Type B pancreatic cell (in vitro differentiated cells): ENCODE data around the gene SCFD2. TPM values are rescaled to one million over a fixed set of nuclear protein-coding genes. Genes with fewer than 3 reads are reported as not detected.

Experiments used
- DNase-seq: peaks from one replicate; pipeline ENCODE4 v3.0.0; 2021; ENCODE audit warnings: mixed read lengths; ENCODE audit not compliant: unreplicated experiment; ENCODE audit errors: extremely low spot score
- H3K27ac Mint-ChIP-seq: 2 replicates; pipeline ENCODE4 v1.8.0; 2021; ENCODE audit warnings: mild to moderate bottlenecking, mixed read lengths
- H3K27me3 Mint-ChIP-seq: 2 replicates; pipeline ENCODE4 v1.8.0; 2021; ENCODE audit warnings: mixed read lengths
- H3K36me3 Mint-ChIP-seq: 2 replicates; pipeline ENCODE4 v1.8.0; 2021; ENCODE audit warnings: mixed read lengths
- H3K4me1 Mint-ChIP-seq: one replicate; pipeline ENCODE4 v1.8.0; 2021; ENCODE audit warnings: mixed read lengths; ENCODE audit not compliant: unreplicated experiment
- H3K4me3 Mint-ChIP-seq: 2 replicates; pipeline ENCODE4 v1.8.0; 2021; ENCODE audit warnings: mild to moderate bottlenecking, mixed read lengths
- H3K9me3 Mint-ChIP-seq: 2 replicates; pipeline ENCODE4 v1.8.0; 2021; ENCODE audit warnings: mixed read lengths
- total RNA-seq: library from RNA; stranded (reverse); gene quantifications from 2 replicates; pipeline ENCODE4 v1.2.1, GENCODE V29; 2021; ENCODE audit warnings: low replicate concordance
- TF ChIP-seq, protein P1 (sequence below): fragments of 200-600 bp; sonication (generic); conservative IDR thresholded peaks from 2 replicates; pipeline ENCODE4 v1.5.0; 2021; ENCODE audit warnings: antibody characterized with exemption, mild to moderate bottlenecking

Gene SCFD2
- total RNA-seq, 1 donor from 2014 or later: 11.2 TPM

DNA sequence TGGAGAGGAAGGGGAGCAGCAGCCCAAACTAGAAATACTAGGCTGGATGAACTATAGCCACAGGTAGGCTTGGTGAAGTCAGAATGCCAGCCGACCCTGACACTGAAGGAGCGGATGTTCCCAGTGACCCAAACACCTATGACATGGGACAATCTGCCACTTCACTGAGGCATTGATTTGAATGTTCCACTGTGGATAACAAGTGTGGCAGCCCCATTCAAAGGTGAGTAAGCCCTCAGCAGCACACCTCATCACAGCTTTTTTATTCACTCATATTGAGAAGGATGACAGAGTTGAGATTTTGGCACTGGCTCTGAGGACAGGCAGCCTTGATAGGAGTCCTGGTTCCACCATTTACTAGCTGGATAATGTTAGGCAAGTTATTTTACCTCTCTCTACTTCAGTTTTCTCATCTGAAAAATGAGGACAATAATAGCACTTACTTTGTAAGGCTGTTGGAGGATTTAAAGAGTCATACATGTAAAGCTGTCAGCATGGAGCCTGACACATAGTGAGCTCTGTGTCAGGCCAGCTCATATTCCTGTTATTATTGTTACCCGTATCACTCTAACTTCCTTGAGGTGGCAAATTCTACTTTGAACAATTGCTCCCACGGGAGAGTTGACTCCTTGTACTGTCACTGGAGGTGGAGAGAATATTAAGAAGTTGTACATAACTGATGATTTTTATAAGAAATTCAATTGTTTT, 389.2 kb downstream of the SCFD2 start:
- H3K27ac Mint-ChIP-seq: no peak overlapping the region
- peaks cover 24% of the 10 kb centered on the region for H3K4me1 Mint-ChIP-seq
- DNase-seq: no peak
- H3K36me3 Mint-ChIP-seq: no peaks in the 10 kb centered on the region
- H3K9me3 Mint-ChIP-seq: no peaks in the 10 kb centered on the region
- H3K27me3 Mint-ChIP-seq: no peaks in the 10 kb centered on the region
- H3K4me3 Mint-ChIP-seq: no peak overlapping the region
- TF ChIP-seq, protein P1, sequence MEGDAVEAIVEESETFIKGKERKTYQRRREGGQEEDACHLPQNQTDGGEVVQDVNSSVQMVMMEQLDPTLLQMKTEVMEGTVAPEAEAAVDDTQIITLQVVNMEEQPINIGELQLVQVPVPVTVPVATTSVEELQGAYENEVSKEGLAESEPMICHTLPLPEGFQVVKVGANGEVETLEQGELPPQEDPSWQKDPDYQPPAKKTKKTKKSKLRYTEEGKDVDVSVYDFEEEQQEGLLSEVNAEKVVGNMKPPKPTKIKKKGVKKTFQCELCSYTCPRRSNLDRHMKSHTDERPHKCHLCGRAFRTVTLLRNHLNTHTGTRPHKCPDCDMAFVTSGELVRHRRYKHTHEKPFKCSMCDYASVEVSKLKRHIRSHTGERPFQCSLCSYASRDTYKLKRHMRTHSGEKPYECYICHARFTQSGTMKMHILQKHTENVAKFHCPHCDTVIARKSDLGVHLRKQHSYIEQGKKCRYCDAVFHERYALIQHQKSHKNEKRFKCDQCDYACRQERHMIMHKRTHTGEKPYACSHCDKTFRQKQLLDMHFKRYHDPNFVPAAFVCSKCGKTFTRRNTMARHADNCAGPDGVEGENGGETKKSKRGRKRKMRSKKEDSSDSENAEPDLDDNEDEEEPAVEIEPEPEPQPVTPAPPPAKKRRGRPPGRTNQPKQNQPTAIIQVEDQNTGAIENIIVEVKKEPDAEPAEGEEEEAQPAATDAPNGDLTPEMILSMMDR: no peak

DNA sequence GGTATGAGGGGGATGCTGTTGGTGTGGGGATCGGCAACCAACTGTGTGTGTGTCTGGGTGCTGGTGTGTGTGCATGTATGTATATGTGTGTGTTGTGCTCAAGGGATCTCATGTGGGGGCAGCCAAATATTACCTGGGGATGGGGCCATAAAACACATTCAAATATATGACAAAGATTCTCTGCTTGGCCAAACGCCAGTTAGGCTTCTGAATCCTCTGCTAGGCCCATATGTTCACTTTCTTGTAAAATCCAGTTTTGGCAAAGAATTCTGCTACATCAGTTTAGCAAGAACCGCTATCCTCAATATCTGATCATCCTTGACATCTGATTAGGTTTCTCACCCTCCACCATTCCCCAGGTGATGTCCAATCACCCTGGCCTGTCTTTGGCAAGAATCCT, 397.2 kb downstream of the SCFD2 start:
- no peak for DNase-seq
- H3K27me3 Mint-ChIP-seq: no peaks in the 10 kb centered on the region
- H3K4me1 Mint-ChIP-seq: no peaks in the 10 kb centered on the region
- TF ChIP-seq, protein P1: no peak
- peaks cover 4% of the 10 kb centered on the region for H3K36me3 Mint-ChIP-seq
- peak overlapping the region; percentile 1 for H3K27ac Mint-ChIP-seq
- H3K9me3 Mint-ChIP-seq: peaks cover 7% of the 10 kb centered on the region
- no peak overlapping the region for H3K4me3 Mint-ChIP-seq

DNA sequence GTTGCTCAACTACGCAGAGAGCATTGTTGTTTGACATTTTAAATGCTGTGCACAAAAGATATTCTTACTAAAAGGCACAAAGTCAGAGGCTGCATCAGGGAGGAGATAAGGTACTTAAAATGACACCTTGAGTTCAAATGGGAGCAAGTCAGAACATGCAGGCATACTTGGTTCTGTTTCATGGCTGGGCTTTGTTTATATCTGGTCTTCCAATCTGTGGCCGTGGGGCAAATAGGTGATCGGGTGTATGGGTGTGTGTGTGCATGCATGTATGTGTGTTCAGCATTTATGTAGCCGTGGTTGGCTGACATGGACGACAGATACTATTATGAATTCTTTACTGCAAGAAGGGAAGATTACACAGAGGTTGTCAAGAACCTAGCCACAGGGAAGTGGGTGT, 397.6 kb downstream of the SCFD2 start:
- H3K4me1 Mint-ChIP-seq: peaks cover 4% of the 10 kb centered on the region
- H3K27ac Mint-ChIP-seq: peak overlapping the region; percentile 1
- DNase-seq: no peak
- no peaks in the 10 kb centered on the region for H3K27me3 Mint-ChIP-seq
- peaks cover 4% of the 10 kb centered on the region for H3K36me3 Mint-ChIP-seq
- H3K9me3 Mint-ChIP-seq: peaks cover 7% of the 10 kb centered on the region
- H3K4me3 Mint-ChIP-seq: no peak overlapping the region
- TF ChIP-seq, protein P1: no peak

DNA sequence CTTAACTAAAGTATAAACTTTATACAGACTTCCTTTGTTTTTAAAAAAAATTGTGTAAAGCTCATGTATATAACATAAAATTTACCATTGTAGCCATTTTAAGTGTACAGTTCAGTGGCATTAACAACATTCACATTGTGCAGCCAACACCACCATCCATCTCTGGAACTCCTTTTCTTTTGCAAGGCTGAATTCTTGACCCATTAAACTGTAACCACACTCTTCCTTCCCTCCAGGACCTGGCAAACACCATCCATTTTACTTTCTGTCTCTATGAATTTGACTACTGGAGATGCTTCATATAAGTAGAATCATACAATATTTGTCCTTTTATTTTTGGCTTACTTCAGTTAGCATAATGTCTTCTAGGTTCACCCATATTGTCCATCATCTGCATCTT, 399.1 kb downstream of the SCFD2 start:
- Mint-ChIP-seq H3K27me3 (no peaks in the 10 kb centered on the region), H3K4me1 (peaks cover 6% of the 10 kb centered on the region), H3K27ac (no peak overlapping the region), H3K4me3 (no peak overlapping the region), H3K36me3 (peaks cover 4% of the 10 kb centered on the region), H3K9me3 (peaks cover 7% of the 10 kb centered on the region)
- TF ChIP-seq, protein P1: no peak
- no peak for DNase-seq

DNA sequence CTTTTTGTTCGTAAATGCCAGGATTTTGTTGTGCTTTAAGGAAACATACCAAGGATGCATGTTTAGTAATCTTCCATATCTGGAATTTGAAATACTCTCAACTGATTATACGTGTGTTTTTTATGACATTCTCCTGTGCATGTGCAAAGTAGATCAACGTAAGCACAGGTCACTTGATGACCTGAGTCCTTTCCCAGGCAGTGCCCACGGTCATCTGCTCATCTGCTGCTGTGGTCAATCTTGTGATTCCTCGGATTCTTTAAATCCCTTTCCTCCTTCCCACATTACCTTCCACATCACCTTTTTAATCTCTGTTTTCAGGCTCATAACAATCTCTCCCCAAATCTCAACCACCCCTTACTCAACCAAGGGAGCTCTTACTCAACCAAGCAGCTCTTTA, 399.7 kb downstream of the SCFD2 start:
- H3K27ac Mint-ChIP-seq: no peak overlapping the region
- peaks cover 7% of the 10 kb centered on the region for H3K9me3 Mint-ChIP-seq
- no peak for DNase-seq
- peaks cover 4% of the 10 kb centered on the region for H3K36me3 Mint-ChIP-seq
- TF ChIP-seq, protein P1: no peak
- H3K27me3 Mint-ChIP-seq: no peaks in the 10 kb centered on the region
- no peak overlapping the region for H3K4me3 Mint-ChIP-seq
- H3K4me1 Mint-ChIP-seq: peaks cover 6% of the 10 kb centered on the region
